HEK293 (cell line): ENCODE measurements around the gene PSD2.
A peak's percentile ranks its signal among the peaks of the same experiment; 100 is the strongest.

Experiments
- FEZF1 ChIP-seq: fragments of 450-650 bp; formaldehyde crosslinking; IDR thresholded peaks from 2 replicates; pipeline ENCODE4 v1.5.1; 2016; ENCODE audit warnings: missing biosample characterization, missing genetic modification characterization
- GLIS2 ChIP-seq: fragments of 450-650 bp; formaldehyde crosslinking; IDR thresholded peaks from 2 replicates; pipeline ENCODE4 v1.5.1; 2016; ENCODE audit warnings: missing biosample characterization, missing genetic modification characterization
- HIC1 ChIP-seq: fragments of 450-650 bp; formaldehyde crosslinking; IDR thresholded peaks from 2 replicates; pipeline ENCODE4 v1.5.1; 2016; ENCODE audit warnings: missing biosample characterization, missing genetic modification characterization
- HOXC10 ChIP-seq: sonication (generic); formaldehyde crosslinking; IDR thresholded peaks from 2 replicates; pipeline ENCODE4 v1.8.1; 2023; ENCODE audit warnings: mild to moderate bottlenecking, missing genetic modification reagents
- KLF16 ChIP-seq: fragments of 450-650 bp; formaldehyde crosslinking; IDR thresholded peaks from 2 replicates; pipeline ENCODE4 v1.5.1; 2017; ENCODE audit warnings: missing biosample characterization, missing genetic modification characterization
- PRDM2 ChIP-seq: fragments of 450-650 bp; formaldehyde crosslinking; IDR thresholded peaks from 2 replicates; pipeline ENCODE4 v1.5.1; 2016; ENCODE audit warnings: missing biosample characterization, missing genetic modification characterization, borderline replicate concordance
- SCRT1 ChIP-seq: fragments of 450-650 bp; formaldehyde crosslinking; IDR thresholded peaks from 2 replicates; pipeline ENCODE4 v1.5.1; 2016; ENCODE audit warnings: missing biosample characterization, missing genetic modification characterization, borderline replicate concordance
- SCRT2 ChIP-seq: fragments of 450-650 bp; formaldehyde crosslinking; IDR thresholded peaks from 2 replicates; pipeline ENCODE4 v1.5.1; 2016; ENCODE audit warnings: missing biosample characterization, missing genetic modification characterization
- YY2 ChIP-seq: fragments of 450-650 bp; formaldehyde crosslinking; IDR thresholded peaks from 2 replicates; pipeline ENCODE4 v1.5.1; 2016; ENCODE audit warnings: missing biosample characterization, missing genetic modification characterization
- ZBTB17 ChIP-seq: fragments of 450-650 bp; formaldehyde crosslinking; IDR thresholded peaks from 2 replicates; pipeline ENCODE4 v1.5.1; 2016; ENCODE audit warnings: missing biosample characterization, missing genetic modification characterization
- ZEB2 ChIP-seq: fragments of 450-650 bp; formaldehyde crosslinking; IDR thresholded peaks from 2 replicates; pipeline ENCODE4 v1.5.1; 2016; ENCODE audit warnings: missing biosample characterization, missing genetic modification characterization
- ZFP69B ChIP-seq: fragments of 450-650 bp; formaldehyde crosslinking; IDR thresholded peaks from 2 replicates; pipeline ENCODE4 v1.5.1; 2016; ENCODE audit warnings: missing biosample characterization, missing genetic modification characterization
- ZNF121 ChIP-seq: fragments of 450-650 bp; formaldehyde crosslinking; IDR thresholded peaks from 2 replicates; pipeline ENCODE4 v1.5.1; 2016; ENCODE audit warnings: missing biosample characterization, missing genetic modification characterization
- ZNF148 ChIP-seq: fragments of 450-650 bp; formaldehyde crosslinking; IDR thresholded peaks from 2 replicates; pipeline ENCODE4 v1.5.0; 2017; ENCODE audit warnings: missing biosample characterization, missing genetic modification characterization, borderline replicate concordance
- ZNF157 ChIP-seq: fragments of 450-650 bp; formaldehyde crosslinking; IDR thresholded peaks from 2 replicates; pipeline ENCODE4 v1.5.1; 2016; ENCODE audit warnings: missing biosample characterization, missing genetic modification characterization
- ZNF174 ChIP-seq: fragments of 450-650 bp; formaldehyde crosslinking; IDR thresholded peaks from 2 replicates; pipeline ENCODE4 v1.5.0; 2017; ENCODE audit warnings: missing biosample characterization, mild to moderate bottlenecking, missing genetic modification characterization
- ZNF175 ChIP-seq: fragments of 450-650 bp; formaldehyde crosslinking; IDR thresholded peaks from 2 replicates; pipeline ENCODE4 v1.5.1; 2016; ENCODE audit warnings: missing biosample characterization, missing genetic modification characterization
- ZNF292 ChIP-seq: fragments of 450-650 bp; formaldehyde crosslinking; IDR thresholded peaks from 2 replicates; pipeline ENCODE4 v1.5.1; 2016; ENCODE audit warnings: low read depth, missing biosample characterization, missing genetic modification characterization, borderline replicate concordance
- ZNF311 ChIP-seq: fragments of 450-650 bp; formaldehyde crosslinking; IDR thresholded peaks from 2 replicates; pipeline ENCODE4 v1.5.1; 2017; ENCODE audit warnings: missing biosample characterization, missing genetic modification characterization, borderline replicate concordance
- ZNF335 ChIP-seq: fragments of 450-650 bp; formaldehyde crosslinking; conservative IDR thresholded peaks from 2 replicates; pipeline ENCODE4 v1.5.1; 2016; ENCODE audit warnings: missing biosample characterization, missing genetic modification characterization
- ZNF350 ChIP-seq: fragments of 450-650 bp; formaldehyde crosslinking; IDR thresholded peaks from 2 replicates; pipeline ENCODE4 v1.5.0; 2017; ENCODE audit warnings: missing biosample characterization, mild to moderate bottlenecking, missing genetic modification characterization
- ZNF529 ChIP-seq: fragments of 450-650 bp; formaldehyde crosslinking; IDR thresholded peaks from 2 replicates; pipeline ENCODE4 v1.5.1; 2017; ENCODE audit warnings: missing genetic modification characterization, missing biosample characterization; ENCODE audit not compliant: insufficient replicate concordance
- ZNF544 ChIP-seq: fragments of 450-650 bp; formaldehyde crosslinking; IDR thresholded peaks from 2 replicates; pipeline ENCODE4 v1.5.0; 2017; ENCODE audit warnings: missing biosample characterization, missing genetic modification characterization
- ZNF549 ChIP-seq: fragments of 450-650 bp; IDR thresholded peaks from 2 replicates; pipeline ENCODE4 v1.5.1; 2018; ENCODE audit warnings: missing biosample characterization, missing genetic modification characterization, mild to moderate bottlenecking, inconsistent platforms, moderate library complexity
- ZNF596 ChIP-seq: fragments of 450-650 bp; IDR thresholded peaks from 2 replicates; pipeline ENCODE4 v1.5.0; 2018; ENCODE audit warnings: missing biosample characterization, mild to moderate bottlenecking, missing genetic modification characterization, moderate library complexity
- ZNF623 ChIP-seq: fragments of 450-650 bp; formaldehyde crosslinking; IDR thresholded peaks from 2 replicates; pipeline ENCODE4 v1.5.1; 2016; ENCODE audit warnings: missing biosample characterization, missing genetic modification characterization
- ZNF660 ChIP-seq: fragments of 450-650 bp; IDR thresholded peaks from 2 replicates; pipeline ENCODE4 v1.5.1; 2018; ENCODE audit warnings: missing biosample characterization, mild to moderate bottlenecking, missing genetic modification characterization
- ZNF677 ChIP-seq: fragments of 450-650 bp; IDR thresholded peaks from 2 replicates; pipeline ENCODE4 v1.5.0; 2018; ENCODE audit warnings: missing biosample characterization, mild to moderate bottlenecking, missing genetic modification characterization, moderate library complexity
- ZSCAN30 ChIP-seq: fragments of 450-650 bp; IDR thresholded peaks from 2 replicates; pipeline ENCODE4 v1.5.1; 2018; ENCODE audit warnings: missing biosample characterization, mild to moderate bottlenecking, missing genetic modification characterization, moderate library complexity

PSD2 gene

GRCh38 chr5:139755892-139756671, 39.5 kb upstream of the PSD2 start (continued):
- TF ChIP-seq ZNF544 (no peak), ZNF121 (no peak), ZNF174 (tag by site-specific recombination) (no peak), ZNF623 (tag by site-specific recombination) (no peak), ZNF549 (tag by site-specific recombination) (no peak), ZNF148 (tag by site-specific recombination) (no peak), ZSCAN30 (tag by site-specific recombination) (peak; percentile 75), PRDM2 (tag by site-specific recombination) (no peak), ZNF350 (tag by site-specific recombination) (no peak), ZBTB17 (tag by site-specific recombination) (no peak; the same call in 1 of the 2 replicates), HIC1 (peak; percentile 88), ZNF311 (tag by site-specific recombination) (no peak), SCRT1 (tag by site-specific recombination) (no peak), ZEB2 (tag by site-specific recombination) (peak; percentile 91), ZNF660 (tag by site-specific recombination) (no peak; the same call in 1 of the 2 replicates), ZNF335 (tag by site-specific recombination) (peak; percentile 60; the same call in 1 of the 2 replicates), ZNF175 (no peak), ZNF157 (tag by site-specific recombination) (no peak), SCRT2 (tag by site-specific recombination) (no peak), ZNF292 (no peak), ZNF596 (tag by site-specific recombination) (no peak), ZFP69B (tag by site-specific recombination) (no peak), HOXC10 (no peak), FEZF1 (peak; percentile 76), KLF16 (tag by site-specific recombination) (no peak), YY2 (tag by site-specific recombination) (peak; percentile 84), ZNF677 (no peak), ZNF529 (tag by site-specific recombination) (no peak), GLIS2 (tag by site-specific recombination) (peak; percentile 90)
